Hematopoietic multipotent progenitor cell (in vitro differentiated cells): ENCODE data around the gene ST6GALNAC1. TPM values are rescaled to one million over a fixed set of nuclear protein-coding genes. Genes with fewer than 3 reads are reported as not detected.

ENCODE experiments used
- DNase-seq, 3 donors: peaks; one replicate each; pipeline ENCODE4 v3.0.0-alpha.2; 2011 to 2015; ENCODE audit warnings: low read depth in 2 of 3, low spot score in 2 of 3
- total RNA-seq: library from RNA; depleted of rRNA; stranded (reverse); fragments of >200 nt; gene quantifications from one replicate; pipeline ENCODE4 v1.2.3, GENCODE V29; 2012

ST6GALNAC1 gene
- total RNA-seq, 1 donor: 1.6 TPM

DNA sequence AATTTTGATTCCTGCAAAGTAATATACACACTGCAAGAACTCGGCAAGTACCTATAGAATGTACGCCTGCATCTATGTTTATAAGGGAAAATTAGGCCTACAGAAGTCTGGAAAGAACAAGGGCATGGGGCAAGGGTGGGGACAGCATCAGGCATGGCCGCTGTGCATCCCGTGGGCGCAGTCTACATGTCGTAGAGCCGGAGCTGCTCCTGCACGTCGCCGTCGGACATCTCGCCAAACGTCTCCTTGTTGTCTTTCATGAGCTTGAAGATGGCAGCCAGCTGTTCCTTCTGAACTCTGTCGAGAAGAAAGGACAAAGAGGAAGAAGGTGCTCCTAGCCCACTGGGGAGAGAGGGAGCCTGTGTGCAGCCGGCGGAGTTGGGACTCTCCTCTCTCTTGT, 33.8 kb upstream of the ST6GALNAC1 start:
- no peak for DNase-seq

DNA sequence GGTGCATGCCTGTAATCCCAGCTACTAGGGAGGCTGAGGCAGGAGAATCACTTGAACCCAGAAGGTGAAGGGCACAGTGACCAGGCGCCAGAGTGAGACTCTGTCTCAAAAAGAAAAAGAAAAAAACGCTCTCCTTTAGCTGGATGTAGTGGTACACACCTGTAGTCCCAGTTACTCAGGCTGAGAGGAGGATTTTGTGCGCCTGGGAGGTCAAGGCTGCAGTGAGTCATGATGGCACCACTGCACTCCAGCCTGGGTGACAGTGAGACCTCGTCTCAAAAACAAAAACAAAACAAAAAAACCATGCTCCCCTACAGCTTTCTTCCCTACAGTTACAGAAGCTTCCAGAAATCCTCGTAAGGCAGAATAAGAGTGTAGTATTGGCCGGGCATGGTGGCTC, 33.1 kb upstream of the ST6GALNAC1 start:
- no peak for DNase-seq

DNA sequence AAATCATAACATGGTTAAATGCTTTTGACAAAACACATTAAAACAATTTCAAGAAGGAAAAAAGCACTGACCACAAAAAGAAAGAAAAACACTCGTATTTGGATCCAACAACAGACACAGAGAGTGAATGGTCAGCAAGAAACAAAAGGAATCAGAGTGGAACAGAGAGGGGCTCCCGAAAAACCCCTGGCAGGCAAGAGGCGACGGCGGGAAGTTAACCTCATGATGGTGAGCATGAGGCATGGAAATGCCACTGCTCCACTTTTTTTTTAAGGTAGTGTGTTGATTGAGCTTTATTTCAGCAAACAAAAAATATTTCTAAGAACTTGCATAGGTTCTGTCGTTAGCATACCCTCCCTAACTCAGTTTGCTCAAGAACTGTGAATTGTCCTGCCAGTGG, 32.1 kb upstream of the ST6GALNAC1 start:
- DNase-seq: no peak

DNA sequence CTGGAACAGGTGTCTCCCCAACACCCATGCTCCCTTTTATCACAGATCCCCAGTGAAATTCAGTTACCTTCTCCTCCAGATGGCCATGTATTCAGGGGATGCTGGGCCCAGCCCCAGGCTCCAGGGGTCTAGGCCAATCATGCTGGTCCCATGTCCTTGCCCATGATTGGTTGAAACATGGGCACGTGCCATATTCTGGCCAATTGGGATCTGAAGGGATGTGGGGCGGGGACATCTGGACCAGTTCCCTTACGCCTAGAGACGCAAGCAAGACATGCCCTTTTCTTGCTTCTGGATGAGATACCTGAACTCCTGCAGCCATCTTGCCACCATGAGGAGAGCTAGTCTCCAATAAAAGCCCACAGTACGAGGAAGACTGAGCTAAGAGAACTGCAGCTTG, 31.0 kb upstream of the ST6GALNAC1 start:
- no peak for DNase-seq

DNA sequence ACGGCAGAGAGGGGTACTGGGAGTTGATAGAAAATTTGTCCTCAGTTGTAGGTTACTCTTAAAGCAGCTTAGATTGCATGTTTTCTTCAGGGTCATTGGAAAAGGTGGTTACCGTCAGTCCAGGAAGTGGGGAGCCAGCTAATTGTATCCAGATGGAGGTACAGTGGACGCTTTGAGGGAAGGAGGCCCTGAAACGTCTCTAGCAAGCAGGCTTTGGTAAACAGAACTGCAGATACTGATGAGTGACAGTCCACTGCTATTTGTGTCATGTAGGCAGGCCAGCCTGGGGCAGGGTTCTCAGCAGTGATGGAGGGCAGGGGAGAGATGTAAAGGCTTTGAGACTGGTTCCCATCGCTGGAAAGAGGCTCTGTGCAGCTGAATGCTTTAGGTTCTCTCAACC, 30.2 kb upstream of the ST6GALNAC1 start:
- no peak for DNase-seq

DNA sequence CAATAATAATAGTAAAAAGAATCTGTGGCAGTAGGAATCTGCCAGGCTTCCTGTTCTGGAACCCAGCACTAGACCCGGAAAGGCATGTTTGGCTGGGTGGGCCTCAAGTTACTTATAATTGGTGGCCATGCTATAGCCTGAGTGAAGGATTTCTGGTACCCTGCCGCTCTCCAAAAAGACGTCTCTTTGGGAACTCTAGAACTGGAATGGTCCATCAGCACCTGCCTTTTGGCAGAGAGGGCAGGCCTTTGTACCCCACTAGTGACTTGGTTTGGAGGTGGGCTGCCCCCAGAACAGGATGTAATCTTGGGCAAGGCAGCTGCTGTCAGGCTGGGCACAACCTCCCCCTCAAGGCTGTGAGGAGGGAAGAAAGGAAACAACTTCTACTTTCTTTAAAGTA, 29.3 kb upstream of the ST6GALNAC1 start:
- DNase-seq: no peak

DNA sequence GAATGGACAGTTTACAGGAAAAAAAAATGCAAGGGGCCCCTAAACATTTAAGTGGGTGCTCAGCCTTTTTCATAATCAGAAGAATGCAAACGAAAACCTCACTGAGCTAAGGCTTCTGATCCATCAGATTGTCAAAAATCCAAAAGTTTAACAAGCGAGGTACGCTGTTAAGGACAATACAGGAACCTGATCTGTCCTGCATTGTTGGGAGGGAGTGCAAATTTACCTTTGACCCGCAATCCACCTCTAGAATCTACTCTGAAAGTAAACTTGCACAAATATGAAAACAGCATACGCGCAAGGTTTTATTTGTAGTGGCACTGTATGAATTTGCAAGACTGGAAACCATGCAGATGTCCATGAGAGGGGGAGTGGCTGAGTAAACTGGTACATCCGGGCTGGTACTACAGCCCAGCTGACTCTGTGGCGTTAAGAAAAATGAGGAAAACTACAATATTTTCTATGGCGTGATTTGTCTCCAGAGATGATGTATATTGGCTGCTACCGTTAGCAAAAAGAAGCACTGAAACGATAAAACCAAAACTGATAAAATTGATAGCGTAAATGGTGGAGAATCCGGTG, 28.8 kb upstream of the ST6GALNAC1 start:
- no peak for DNase-seq

DNA sequence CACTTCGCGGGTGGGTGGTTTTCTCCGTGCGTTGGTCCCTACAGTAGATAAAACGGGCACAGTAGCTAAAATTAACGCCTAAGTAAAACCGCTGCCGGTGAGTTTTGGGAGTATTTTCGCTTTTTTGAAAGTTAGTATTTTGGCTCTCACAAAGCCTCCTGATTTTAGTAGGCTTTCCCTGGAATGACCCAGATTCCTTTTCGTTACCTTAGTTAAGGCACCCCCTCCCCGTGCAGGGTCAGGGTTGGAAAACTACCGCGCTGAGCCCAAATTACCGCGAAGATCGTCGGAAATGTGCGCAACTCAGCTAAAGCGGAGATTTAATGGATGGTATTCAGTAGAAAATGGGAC, 28.3 kb upstream of the ST6GALNAC1 start:
- DNase-seq: no peak

DNA sequence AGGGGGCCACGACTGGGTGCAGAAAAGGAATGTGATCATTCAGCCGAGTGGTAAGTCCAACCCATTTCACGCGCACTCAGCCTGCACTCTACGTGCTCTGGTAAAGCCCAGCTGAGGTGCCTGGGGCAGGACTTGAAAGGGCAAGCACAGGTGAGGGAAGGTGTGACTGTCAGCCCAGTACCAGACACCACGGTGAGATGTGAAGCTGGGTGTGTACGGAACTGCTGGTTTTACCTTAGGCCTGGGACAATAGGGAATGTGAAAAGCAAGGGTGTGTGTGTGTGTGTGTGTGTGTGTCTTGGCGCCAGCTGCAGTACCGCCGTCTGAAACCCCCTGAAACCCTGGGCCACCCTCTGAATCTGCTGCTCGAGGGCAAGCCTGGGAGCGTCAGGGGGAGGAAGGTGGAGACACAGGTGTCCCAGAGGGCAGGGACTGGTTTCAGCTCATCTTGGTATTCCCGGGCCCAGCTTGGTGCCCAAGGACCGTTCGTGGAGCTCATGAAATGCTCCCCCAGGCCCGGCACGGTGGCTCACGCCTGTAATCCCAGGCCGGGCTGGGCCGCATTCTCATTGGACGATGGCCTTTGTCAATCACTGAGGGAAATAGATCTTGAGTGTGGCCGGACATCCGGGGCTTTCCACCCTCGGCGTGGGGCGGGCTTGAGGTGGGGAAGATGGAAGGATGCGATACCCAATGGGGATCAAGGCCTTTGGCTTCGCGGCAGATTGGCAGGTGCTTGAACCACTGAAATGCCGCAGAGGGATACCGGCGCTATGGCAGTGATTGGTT, 27.8 kb upstream of the ST6GALNAC1 start:
- peak; percentile 90 to 100 (median 100) for DNase-seq

DNA sequence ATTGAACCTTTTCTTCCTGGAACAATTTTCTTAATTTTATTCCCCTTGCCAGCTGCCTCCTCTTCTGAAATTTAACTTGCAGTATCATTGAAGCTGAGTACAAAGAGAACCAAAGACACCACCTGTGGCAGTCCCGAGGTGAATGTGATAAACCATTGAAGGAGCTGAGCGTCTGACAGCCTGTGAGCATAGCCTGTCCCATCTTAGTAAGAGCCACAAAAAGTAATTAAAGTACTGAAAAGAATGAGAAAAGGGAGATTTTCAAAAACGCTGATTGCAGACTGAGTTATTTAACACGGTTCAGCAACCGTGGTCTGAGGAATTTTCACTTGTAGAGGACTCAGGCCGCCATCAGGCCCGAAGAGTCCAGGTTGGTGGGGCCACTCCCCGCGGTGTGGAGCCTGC, 27.2 kb upstream of the ST6GALNAC1 start:
- no peak for DNase-seq

DNA sequence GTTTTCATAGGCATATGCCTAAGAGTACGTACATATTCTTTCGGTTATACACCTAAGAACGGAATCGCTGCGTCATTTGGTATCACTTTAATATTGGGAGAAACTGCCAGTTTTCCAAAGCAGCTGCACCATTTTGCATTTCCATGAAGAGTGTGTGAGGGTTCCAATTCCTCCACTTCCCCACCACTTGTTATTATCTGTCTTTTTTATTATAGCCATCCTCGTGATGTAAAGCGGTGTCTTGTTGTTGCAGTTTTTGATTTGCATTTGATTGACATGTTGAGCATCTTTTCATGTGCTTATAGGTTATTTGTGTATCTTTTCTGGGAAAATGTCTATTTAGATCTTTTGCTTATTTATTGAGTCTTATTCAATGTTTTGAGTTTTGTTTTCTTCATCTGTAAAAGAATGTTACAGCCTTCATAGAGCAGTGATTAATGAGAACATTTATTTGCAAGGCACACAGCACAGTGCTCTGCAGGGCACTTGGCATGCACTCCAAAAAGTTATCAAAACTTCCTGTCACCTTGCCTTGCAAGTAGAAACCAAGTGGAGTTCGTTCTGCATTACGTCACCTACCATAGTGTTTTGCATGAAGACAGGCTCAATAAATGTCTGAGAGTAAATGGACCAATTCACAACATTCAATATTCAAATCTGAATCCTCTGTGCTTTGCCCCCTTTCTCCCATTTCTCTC, 26.6 kb upstream of the ST6GALNAC1 start:
- no peak for DNase-seq

DNA sequence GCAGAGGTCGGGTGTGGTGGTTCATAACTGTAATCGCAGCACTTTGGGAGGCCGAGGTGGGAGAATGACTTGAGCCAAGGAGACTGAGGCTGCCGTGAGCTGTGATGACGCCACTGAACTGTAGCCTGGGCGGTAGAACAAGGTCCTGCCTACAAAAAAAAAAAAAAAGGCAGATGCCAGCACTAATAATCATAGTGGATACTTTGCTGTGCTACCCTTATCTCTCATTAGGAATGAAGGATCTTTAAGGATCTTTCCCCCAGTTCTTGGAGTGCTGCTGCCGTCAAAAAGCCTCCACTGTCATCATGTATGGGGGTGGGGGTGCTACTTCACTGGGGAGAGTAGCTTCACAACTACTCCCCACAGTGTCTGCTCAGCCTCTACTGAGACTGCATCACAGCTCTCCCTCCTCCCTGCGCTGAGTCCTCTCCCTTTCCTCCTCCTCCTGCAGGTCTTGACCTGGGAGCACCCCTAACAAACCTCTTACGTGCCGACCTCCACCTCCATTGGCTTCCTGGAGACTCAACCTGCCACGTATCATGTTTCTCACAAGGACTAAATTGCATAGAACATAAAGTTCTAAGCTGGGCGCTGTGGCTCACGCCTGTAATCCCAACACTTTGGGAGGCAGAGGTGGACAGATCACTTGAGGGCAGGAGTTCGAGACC, 24.4 kb upstream of the ST6GALNAC1 start:
- no peak for DNase-seq

DNA sequence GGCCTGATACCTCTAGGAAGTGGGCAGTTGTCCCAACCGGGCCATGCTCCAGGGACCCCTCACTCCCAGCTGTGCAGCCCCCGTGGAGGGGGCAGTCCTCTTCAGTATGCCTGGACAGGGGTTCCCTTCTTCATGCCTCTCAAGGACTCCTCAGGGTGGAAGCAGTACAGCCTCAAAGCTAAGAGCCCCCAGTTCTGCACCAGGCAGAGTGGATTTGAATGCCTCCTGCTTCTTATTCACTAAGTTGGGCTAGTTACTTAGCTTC, 23.9 kb upstream of the ST6GALNAC1 start:
- DNase-seq: no peak

DNA sequence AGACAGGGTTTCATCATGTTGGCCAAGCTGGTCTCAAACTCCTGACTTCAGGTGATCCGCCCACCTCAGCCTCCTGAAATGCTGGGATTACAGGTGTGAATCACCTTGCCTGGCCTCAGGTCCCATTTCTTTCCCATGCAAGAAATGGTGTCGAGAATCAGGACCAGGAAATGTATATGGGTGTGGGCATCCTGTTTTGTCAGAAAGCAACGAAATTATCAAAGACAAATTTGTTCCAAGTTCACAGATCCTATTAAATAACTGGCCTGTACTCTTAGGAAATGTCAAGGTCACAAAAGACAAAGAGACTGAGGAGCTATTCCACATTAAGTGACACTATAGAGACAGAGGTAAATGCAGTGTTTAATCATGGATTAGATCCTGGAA, 17.1 kb upstream of the ST6GALNAC1 start:
- no peak for DNase-seq

DNA sequence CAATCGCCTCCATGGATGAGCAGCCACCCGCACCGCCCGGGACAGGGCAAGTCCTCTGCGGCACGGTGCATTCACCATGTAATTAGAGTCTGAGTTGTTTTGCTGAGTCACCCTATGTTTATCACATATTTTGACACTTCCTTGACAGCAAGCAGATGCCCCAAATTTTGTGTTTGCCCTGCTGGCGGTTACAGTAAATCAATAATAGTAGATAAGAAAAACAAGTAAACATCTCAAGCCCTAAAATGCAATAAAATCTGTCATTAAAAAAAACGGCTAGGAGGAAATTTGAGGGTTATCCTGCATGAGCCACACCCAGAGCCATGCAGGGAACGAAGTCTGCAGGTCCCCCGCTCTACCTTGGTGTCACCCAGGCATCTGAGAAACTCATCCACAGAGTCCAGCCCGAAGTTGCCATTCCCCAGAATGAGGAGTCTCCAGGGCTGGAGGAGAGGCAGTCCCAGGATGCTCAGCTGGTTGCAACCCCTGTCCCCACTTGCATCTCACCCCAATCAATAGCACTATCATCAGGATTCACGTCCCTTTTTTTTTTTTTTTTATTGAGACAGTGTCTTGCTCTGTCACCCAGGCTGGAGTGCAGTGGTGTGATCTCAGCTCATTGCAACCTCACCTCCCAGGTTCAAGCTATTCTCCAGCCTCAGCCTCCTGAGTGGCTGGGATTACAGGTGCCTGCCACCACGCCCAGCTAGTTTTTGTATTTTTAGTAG, 16.5 kb upstream of the ST6GALNAC1 start:
- peak in 2 of 3 donors; percentile 44 to 65 for DNase-seq

DNA sequence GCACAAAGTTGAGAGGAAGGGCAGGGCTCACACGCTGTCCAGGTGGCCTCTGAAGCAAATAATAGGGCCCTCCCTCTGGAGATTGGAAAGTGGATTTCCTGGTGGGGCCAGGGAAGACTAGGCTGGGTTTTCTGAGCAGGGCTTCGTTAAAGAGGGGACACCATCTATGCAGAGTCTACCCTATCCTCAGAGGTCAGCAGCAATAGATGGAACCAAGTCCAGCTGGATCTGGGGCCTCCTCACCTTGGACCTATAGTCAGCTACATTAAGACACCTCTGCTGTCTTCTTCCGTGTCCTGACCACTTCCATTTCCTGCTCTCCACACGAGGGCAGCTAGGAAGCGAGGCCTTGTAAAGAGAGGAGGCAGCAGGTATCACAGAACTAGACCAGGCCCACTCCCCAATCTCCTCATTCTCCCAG, 14.7 kb upstream of the ST6GALNAC1 start:
- DNase-seq: no peak

DNA sequence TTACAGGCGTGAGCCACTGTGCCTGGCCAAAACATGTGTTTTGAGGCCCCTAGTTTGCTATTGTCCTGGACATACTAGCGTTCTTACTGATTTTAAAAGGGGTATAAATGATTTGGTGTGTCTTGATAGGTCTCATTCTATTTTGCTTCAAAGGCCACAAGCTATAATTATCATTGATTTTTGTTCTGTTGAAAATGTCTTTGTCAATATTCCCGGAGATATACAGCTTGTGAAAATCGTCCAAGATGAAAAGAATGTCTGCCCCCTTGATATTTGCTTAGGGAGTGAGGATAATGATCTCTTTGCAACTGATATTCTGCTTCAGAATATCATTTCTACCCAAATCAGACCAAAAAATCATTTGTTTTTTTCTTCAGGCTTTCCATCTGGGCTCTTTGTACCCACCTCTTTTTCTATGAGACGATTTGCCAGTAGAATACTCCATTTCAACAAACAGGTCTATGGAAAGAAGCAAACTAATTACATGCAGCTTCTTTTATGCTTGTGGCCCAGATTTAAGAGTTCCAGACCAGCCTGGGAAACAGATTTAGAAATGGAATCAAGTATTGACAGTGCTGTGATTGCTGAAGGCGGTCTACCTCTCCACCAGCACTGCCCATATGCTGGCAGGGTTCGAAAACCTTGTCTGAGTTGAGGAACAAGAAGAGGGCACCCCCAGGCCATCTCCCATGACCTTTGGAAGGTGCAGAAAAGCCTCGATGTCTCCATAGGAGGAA, 14.1 kb upstream of the ST6GALNAC1 start:
- no peak for DNase-seq

DNA sequence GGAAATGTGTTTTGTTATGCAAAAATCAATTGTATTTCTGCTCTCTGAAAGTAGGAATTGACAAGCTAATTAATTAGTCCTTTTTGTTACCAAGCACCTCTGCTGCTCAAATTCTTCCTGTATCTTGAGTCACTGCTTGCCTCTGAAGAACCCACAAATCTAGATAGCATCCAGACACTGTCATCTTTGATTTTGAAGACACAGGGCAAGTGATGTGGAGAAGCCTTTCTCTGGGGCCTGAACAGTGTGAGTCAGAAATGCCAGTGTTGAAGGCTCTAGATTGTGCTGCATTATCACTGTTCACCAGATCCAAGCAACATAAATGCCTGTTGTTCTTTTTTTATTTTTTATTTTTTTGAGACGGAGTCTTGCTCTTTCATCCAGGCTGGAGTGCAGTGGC, 10.9 kb upstream of the ST6GALNAC1 start:
- DNase-seq: peak in 1 of 3 donors; percentile 11

DNA sequence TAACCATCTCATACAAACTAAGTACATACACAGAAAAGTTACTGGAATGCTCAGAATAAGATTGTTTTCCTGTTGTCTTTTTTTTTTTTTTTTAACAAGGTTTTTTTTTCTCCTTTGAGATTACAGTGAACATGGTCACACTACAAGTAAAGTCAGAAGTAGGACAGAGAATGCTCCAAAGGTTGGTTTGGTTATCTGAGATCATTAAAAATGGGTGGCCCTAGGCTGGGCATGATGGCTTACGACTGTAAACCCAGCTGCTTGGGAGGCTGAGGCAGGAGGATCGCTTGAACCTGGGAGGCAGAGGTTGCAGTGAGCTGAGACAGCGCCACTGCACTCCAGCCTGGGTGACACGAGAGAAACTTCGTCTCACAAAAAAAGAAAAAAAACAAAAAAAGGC, 6.9 kb upstream of the ST6GALNAC1 start:
- no peak for DNase-seq

DNA sequence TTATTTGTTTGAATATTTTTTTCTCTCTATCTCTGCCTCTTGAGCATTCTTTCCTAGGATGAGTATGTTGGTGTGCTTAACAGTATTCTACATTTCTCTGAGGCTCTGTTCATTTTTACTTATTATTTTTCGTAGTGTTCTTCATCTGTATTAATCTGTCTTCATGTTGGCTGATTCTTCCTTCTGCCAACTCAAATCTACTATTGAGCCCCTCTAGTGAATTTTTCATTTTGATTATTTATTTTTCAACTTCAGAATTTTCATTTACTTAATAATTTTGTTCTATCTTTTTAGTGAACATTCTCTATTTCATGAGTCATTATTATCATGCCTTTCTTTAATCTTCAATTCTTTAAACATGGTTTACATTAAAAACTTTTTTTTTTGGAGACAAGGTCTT, 3.2 kb upstream of the ST6GALNAC1 start:
- no peak for DNase-seq
